ENCODE data around the gene GBP3.

DNA sequence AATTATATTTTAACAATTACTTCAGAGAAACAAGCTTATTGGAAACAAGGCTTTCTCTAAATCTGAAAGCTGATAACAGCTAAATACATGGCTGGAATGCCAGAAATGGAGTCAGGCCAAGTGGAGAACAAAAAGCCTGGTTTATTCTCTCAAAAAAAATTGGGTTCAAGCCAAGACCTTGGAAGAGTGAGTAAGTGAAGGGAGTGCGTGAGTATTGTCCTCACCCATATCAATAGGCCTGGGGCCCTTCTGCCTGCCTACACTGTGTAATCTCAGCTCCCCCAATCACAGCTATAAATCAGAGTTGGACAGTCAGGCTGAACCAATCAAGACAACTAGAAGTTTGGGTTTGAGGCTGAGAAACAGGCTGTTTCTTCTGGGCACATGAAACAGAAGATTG, 37.6 kb downstream of the GBP3 start:
- TF ChIP-seq, protein P1, sequence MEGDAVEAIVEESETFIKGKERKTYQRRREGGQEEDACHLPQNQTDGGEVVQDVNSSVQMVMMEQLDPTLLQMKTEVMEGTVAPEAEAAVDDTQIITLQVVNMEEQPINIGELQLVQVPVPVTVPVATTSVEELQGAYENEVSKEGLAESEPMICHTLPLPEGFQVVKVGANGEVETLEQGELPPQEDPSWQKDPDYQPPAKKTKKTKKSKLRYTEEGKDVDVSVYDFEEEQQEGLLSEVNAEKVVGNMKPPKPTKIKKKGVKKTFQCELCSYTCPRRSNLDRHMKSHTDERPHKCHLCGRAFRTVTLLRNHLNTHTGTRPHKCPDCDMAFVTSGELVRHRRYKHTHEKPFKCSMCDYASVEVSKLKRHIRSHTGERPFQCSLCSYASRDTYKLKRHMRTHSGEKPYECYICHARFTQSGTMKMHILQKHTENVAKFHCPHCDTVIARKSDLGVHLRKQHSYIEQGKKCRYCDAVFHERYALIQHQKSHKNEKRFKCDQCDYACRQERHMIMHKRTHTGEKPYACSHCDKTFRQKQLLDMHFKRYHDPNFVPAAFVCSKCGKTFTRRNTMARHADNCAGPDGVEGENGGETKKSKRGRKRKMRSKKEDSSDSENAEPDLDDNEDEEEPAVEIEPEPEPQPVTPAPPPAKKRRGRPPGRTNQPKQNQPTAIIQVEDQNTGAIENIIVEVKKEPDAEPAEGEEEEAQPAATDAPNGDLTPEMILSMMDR (IDR thresholded peaks at IDR 0.05 in 4 of 5, conservative IDR thresholded peaks at IDR 0.05 in 1 of 5): no peak
- TF ChIP-seq POLR2A (IDR thresholded peaks at IDR 0.05): no peak

Measured in gastrocnemius medialis (tissue), 4 donors.